Esophagus mucosa (tissue), 1 donor: Measurements from ENCODE around the gene GCLC. TPM values are rescaled to one million over a fixed set of nuclear protein-coding genes. Genes with fewer than 3 reads are reported as not detected.
A peak's percentile ranks its signal among the peaks of the same experiment; 100 is the strongest.

Source experiments
- ATAC-seq: fragments of 200-7000 bp; cut with Tn5 transposase; one replicate; pipeline ENCODE4 v1.9.1; 2020
- total RNA-seq: library from RNA; stranded (reverse); gene quantifications from one replicate; pipeline ENCODE4 v1.2.4, GENCODE V29; 2023
- donor health status: DM: yes; HTN: yes; CAD: no.

GCLC gene
- total RNA-seq, 1 donor from 2014 or later = 24.5 TPM

- ATAC-seq = no peak
These were observed 21.1 kb downstream of the GCLC start for GRCh38 chr6:53523511-53524454.

DNA sequence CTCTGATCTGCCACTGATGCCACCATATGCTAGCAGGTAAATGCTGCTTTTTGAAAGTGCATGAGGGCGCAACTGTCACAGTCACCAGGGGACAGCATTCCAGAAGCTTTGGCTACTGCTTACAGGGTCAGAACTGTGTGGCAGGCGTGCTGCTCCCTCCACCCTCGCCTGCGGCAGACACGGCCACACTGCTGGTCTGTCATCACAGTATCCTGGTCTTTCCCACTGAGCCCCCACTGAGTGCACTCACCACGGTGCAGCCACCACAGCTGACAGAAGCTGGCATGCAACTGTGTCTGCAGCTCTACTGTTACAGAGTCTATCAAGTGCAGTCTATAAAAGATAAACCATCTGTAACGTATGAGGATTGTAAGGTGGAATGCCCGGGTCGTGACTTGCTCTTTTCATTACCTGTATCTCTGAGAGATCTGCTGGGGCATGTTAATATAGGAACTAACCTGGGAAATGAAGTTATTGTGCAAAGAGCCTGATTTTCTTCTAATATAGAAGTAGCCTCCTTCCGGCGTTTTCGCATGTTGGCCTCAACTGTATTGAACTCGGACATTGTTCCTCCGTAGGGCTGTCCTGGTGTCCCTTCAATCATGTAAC is 24.5 kb downstream of the GCLC start:
- ATAC-seq = peak; percentile 31

DNA sequence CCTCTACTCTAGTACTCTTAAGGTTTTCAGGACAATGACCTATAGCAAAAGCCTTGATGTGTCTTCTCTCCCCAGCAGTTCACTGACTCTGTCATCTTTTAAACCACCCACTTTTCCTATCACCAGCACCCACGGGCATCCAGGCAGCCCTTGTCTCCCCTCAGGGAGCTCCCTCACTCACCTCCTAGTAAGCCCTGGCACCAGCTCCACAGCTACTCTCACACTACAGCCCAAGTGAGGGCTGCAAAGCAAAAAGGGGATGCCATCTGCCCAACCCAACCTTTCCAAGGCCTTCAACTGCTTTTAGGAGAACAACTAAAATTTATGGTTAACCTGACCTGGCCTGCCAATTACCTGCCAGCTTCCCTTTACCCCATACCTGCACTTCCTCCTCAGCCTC is 26.0 kb downstream of the GCLC start:
- no peak for ATAC-seq

DNA sequence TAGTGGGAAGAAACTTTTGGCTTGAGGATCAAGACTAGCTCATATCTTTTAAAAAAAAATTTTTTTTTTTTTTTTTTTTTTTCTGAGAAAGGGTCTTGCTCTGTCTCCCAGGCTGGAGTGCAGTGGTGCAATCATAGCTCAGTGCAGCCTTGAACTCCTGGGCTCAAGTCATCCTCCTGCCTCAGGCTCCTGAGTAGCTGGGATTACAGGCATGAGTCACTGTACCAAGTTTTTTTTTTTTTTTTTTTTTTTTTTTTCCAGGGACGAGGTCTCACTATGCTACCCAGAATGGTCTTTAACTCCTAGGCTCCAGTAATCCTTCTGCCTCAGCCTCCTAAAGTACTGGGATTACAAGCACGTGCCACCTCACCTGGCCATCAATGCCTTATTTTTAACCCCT is 27.9 kb downstream of the GCLC start:
- ATAC-seq = peak; percentile 26

DNA sequence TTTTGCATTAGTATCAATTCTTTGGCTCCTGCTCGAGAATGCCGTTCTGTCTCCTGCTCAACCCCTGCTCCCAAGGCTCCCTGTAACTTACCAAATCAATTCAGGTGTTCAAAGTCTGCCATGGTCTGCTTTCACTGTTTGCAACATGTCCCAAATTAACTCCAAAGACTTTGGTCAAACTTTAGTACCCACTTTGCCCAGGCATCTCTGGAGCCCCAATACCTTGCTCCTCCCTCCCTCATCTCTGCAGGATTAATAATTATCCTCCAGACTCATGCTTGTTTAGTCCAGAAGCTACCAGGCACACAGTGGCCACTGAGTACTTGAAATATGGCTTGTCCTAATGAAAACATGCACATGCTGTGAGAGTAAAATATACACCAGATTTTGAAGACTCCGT is 30.2 kb downstream of the GCLC start:
- no peak for ATAC-seq

DNA sequence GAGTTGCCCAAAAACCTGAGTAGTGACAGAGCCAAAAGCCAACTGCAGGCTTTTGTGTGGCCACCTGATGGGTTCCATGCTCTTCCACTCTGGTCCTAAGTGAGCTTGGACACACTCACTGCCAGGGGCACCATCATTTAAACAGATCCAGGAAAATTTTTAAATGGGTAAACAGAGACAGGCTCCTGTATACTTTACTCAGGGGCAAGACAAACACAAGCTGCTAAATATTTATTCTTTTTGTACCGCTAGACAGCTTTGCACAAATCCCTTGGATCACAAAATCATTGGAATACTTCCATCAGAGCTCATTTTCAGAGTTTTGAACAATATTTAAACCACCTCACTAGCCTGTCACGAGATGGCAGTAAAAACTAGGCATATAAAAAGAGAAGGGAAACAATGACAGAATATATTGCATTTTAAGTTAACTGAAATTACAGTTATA is 31.4 kb downstream of the GCLC start:
- ATAC-seq = no peak

- no peak for ATAC-seq
These were observed 31.8 kb downstream of the GCLC start for GRCh38 chr6:53513056-53513455.

DNA sequence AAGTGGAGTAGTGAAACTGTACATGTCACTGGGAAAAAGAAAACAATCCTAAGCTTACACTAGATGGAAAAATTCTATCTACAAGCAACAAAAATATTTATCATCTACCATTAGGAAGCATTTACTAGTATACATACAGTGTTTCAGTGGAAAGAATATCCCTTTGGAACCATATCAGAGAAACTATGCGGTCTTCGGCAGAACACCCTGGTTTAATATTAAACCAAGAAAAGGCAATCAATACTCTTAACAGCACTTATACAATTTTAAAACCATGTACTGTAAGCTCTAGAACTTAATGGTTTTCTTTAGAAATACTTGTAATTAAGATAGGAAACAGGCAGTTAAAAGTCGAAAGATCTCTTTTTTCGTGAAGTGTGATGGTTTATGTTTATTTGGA is 32.3 kb downstream of the GCLC start:
- ATAC-seq = no peak

DNA sequence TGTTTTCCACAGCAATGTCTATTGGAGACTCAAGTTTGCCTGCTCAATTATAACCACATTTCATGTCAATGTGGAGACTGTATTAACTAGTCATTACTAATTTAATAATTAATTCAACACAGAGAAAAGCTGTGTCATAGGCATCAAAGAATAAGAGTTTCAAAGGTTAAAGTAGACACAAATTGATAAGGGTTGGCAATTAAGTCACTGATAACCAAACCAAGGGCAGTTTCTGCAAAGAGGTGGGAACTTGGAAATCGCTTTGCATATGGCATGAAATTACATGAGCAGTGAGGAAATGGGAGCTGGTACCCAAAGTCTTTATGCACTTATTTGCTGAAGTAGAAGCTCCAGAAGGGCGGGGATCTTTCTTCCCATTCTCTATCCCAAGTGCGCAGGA is 34.2 kb downstream of the GCLC start:
- no peak for ATAC-seq

DNA sequence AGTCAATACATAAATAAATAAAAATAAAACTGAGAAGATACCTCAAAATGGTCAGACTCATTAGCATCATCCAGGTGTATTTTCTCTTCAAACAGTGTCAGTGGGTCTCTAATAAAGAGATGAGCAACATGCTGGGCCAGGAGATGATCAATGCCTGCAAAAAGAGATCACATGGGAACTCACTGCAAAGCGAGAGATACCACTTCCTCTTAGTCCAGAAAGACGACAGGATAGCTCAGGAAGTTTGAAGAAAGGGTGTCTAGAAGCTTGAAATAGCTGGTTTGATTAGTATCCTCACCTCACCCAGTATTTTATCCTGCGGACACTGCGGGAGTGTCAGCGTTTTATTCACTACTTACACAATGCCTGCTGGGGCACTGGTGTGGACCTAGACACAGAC is 38.0 kb downstream of the GCLC start:
- ATAC-seq = no peak

DNA sequence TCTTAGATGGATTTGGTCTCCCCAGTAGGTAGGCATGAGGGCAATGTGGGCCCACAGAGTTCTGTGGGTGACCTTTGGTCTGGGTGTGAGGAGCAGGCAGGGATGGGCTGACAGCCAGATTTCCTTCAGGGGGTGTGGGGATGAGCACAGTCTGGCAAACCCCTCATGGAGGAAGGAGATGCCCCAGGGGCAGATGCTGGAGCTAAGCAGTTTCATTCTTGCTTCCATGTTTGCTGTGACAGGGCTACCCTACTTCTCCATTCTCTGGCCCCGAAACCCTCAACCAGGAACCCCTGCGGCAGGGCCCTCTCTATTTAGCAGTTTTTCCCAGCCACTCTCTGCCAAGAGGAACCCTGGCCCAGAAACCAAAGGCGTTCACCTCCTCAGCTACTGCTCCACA is 40.4 kb downstream of the GCLC start:
- ATAC-seq = no peak

GRCh38 chr6:53503060-53503459 is 41.8 kb downstream of the GCLC start:
- no peak for ATAC-seq

- no peak for ATAC-seq
These were observed 43.5 kb downstream of the GCLC start for GRCh38 chr6:53501432-53501831.

DNA sequence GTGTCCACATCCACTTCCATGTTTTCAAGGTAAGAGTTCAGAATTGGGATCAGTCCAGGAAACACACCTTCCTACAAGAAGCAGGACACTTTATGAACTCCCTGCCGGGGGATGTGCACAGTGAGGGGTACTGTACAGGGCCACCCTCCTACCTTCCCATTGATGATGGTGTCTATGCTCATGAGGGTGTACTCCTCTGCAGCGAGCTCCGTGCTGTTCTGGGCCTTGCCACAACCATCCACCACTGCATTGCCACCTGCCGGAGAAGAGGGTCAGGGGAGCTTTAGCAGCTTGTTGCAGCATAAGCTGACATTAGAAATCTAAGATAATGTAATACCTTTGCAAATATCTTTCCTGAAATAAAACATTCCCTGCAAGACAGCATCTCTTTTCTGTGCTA is 44.8 kb downstream of the GCLC start:
- no peak for ATAC-seq

- no peak for ATAC-seq
These were observed 45.8 kb downstream of the GCLC start for GRCh38 chr6:53499094-53499493.

- ATAC-seq = no peak
These were observed 46.3 kb downstream of the GCLC start for GRCh38 chr6:53498649-53499048.

DNA sequence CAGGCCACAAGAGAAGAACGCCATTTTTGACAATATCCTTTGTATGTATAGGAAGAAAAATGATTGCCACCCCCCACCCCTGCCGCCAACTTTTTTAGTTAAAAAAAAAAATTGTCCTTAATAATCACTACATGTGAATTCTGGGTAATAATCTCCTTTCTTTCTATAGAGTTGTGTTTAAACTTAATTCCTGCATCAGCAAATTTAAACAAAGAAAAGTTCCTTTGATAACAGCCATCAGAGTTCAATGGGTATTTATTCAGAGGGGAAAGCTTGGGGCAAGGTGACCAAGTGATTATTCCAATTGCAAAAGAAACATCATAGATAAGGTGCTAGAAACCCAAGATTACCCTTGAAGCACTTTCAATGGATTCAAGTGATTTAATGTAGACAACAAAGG is 47.0 kb downstream of the GCLC start:
- no peak for ATAC-seq

- peak; percentile 62 for ATAC-seq
These were observed 48.0 kb downstream of the GCLC start for GRCh38 chr6:53496797-53497375.

DNA sequence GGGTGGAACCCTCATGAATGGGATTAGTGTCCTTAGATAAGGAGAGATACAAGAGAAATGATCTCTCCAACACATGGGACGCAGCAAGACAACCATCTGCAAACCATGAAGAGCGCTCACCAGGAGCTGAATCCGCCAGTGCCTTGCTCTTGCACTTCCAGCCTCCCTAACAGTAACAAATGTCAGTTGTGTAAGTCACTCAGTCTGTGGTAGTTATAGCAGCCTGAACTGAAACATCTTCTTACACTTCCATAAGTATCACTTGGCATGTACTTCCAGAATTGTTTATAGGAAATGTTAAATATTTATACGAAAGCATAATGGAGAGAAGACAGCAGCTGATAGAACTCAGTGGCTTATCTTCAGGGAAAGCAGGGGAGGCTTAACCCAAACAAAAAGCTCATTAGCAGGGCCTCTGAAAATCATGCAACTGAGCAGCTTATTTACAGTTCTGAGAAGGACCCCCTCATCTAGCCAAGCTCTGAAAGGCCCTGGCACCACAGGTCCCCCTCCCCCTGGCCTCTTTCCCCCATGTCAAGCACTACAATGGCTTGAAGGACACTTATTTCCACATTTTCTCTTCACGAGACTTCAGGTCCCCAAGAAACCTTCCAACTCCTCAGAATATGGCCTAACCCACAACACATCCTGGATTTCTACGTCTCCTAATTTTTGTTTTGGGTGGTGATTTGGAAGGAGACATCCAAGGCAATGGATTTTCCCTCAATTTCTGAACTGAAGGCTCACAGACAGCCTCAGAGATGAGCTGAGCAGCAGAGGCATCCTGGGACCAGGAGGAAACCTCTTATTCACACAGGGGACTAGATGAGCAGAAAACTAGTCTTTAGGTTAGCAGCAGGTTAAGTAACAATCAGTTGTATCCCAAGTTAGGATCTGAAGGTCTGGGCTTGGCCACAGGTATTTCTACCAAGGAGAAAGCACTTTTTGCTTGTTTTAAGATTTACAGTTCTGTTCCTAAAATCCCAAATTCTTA is 49.1 kb downstream of the GCLC start:
- no peak for ATAC-seq

DNA sequence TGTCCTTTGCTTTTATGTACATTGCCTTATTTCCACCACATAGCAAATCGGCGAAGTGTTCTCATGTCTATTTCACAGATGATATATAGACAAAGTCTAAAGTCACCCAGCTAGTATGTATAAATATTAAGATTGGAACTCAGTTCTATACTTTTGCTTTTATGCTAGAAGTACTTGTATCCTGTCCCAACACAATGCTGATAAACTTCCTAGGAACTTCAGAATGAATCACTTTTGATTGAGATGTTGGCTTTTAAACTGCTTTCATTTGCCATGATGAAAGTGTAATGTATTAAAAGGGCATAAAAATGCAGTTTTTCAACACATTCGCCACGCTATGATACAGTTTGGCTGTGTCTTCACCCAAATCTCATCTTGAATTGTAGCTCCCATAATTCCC is 50.8 kb downstream of the GCLC start:
- no peak for ATAC-seq

GRCh38 chr6:53493635-53494025 is 51.3 kb downstream of the GCLC start:
- no peak for ATAC-seq

- ATAC-seq = peak; percentile 45
These were observed 51.9 kb downstream of the GCLC start for GRCh38 chr6:53492860-53493634.
